ENCODE results near the gene THADA. TPM values are rescaled to one million over a fixed set of nuclear protein-coding genes. Genes with fewer than 3 reads are reported as not detected.

The THADA gene
- polyA plus RNA-seq, 1 experiment: 21.6 TPM

DNA sequence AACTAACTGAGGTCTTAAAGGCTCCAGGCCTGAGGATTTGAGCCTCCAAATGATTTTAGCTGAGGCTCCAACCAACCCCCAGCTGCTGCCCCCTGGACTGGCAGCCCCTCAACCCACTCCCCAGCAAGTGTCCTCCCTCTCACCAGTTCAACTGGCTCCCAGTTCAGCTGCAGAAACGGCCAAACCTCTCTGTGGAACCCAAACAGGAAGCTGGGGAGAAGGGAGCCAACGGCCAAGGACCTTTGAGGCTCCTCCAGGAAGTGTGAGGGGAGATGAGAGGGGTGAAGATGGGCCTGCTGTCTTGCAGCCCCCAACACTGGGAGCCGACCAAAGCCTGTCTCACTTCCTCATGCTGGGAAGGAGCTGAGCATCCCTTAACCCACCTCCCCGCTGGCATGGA lies 394.3 kb downstream of the THADA start:
- Histone ChIP-seq H3K36me3 (ENCODE audit: control insufficient read depth, insufficient read depth, low read length) (no peaks in the 10 kb centered on the region), H3K27me3 (ENCODE audit: control insufficient read depth, insufficient read depth, low read length) (no peaks in the 10 kb centered on the region), H3K4me3 (ENCODE audit: low read depth, low read length) (no peak overlapping the region)
- ChIA-PET POLR2A (no interaction called here), CTCF (no interaction called here)
- TF ChIP-seq, protein P1, sequence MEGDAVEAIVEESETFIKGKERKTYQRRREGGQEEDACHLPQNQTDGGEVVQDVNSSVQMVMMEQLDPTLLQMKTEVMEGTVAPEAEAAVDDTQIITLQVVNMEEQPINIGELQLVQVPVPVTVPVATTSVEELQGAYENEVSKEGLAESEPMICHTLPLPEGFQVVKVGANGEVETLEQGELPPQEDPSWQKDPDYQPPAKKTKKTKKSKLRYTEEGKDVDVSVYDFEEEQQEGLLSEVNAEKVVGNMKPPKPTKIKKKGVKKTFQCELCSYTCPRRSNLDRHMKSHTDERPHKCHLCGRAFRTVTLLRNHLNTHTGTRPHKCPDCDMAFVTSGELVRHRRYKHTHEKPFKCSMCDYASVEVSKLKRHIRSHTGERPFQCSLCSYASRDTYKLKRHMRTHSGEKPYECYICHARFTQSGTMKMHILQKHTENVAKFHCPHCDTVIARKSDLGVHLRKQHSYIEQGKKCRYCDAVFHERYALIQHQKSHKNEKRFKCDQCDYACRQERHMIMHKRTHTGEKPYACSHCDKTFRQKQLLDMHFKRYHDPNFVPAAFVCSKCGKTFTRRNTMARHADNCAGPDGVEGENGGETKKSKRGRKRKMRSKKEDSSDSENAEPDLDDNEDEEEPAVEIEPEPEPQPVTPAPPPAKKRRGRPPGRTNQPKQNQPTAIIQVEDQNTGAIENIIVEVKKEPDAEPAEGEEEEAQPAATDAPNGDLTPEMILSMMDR (IDR thresholded peaks at IDR 0.05; ENCODE audit: insufficient read depth, low read depth, low read length): no peak
- no peak for DNase-seq (ENCODE audit: low read depth)

DNA sequence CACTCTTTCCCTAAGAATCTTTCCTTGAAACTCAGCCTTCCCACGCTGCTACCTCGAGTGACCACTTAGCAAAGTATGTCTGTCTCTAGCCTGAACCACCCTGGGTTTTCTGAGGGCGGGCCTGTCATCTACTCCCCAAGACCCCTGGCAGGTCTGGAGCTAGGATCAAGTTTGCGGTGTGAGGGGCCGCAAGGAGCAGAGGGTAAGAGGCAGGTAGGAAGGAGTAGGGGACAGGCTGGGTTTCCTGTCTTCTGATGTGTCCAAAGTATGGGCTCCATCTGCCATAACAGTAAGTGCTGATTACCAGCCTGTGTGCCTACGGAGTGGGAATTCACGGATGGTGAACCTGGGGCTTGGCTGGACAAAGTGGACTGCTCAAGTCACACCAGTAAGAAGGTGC lies 394.8 kb downstream of the THADA start:
- ChIA-PET CTCF (no interaction called here), POLR2A (no interaction called here)
- H3K27me3 ChIP-seq (ENCODE audit: control insufficient read depth, insufficient read depth, low read length): no peaks in the 10 kb centered on the region
- no peak overlapping the region for H3K4me3 ChIP-seq (ENCODE audit: low read depth, low read length)
- DNase-seq (ENCODE audit: low read depth): no peak
- TF ChIP-seq, protein P1 (IDR thresholded peaks at IDR 0.05; ENCODE audit: insufficient read depth, low read depth, low read length): no peak
- no peaks in the 10 kb centered on the region for H3K36me3 ChIP-seq (ENCODE audit: control insufficient read depth, insufficient read depth, low read length)

DNA sequence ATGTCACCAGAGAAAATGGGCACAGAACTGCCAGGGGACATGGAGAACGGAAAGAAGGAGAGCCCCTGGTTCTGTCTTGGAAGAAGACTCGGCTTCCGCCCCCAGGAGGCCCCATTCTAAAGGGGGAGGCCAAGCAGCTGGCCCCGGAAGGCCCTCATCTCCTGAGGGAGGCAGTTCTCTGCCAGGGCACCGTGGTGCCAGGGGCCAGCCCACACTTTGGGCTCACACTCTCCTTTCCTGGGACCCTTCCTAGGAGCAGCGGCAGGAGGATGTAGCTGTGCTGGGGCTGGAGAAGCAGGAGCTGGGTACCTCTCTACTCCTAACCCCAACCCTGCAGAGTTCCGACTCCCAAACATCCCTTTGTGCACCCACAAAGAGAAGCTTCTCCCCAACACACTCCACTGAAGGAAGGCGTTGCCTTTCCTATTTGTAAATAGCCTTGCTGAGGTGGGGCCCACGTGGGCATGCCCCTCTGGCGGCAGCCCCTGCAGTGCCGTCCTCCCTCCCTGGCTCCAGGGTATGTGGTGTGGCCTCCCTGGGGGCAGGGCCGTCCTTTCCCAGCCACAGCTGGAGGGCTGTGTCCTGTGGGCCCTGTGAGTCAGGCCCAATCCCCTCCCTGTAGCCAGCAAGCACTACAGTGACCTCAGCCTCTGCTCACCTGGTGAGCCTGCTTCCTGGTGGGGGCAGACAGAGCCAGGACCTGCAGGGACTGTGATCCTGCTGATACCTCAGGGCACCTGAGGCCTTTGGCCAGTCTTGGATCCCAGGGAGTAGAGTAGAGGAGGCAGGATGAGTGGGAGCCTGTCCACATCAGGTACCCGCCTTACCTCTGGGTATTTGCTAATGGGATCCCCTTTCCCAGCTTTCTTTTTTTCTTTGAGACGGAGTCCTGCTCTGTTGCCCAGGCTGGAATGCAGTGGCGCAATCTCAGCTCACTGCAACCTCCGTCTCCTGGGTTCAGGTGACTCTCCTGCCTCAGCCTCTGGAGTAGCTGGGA lies 396.0 kb downstream of the THADA start:
- ChIA-PET CTCF (no interaction called here), POLR2A (no interaction called here)
- TF ChIP-seq, protein P1 (IDR thresholded peaks at IDR 0.05; ENCODE audit: insufficient read depth, low read depth, low read length): no peak
- no peaks in the 10 kb centered on the region for H3K36me3 ChIP-seq (ENCODE audit: control insufficient read depth, insufficient read depth, low read length)
- H3K27me3 ChIP-seq (ENCODE audit: control insufficient read depth, insufficient read depth, low read length): no peaks in the 10 kb centered on the region
- no peak overlapping the region for H3K4me3 ChIP-seq (ENCODE audit: low read depth, low read length)
- DNase-seq (ENCODE audit: low read depth): no peak

DNA sequence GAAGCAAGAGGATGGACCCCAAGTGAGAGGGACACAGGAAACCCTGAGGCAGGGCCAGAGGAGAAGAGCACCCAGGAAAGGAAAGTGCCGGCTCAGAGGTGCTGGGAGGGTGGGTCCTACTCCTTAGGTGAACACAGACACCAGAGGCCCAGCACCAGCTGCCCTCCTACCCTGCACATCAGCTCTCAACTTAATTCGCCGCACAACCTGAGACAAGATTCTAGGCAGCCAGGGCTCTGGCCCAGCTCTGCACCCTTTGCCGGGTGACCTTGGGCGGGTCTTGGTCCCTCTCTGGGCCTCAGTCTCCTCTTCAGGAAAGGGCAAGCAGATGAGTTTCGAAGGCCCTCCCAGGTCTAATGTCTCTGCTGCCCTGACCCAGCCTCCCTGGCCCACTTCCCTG lies 397.6 kb downstream of the THADA start:
- H3K4me3 ChIP-seq (ENCODE audit: low read depth, low read length): no peak overlapping the region
- DNase-seq (ENCODE audit: low read depth): no peak
- CTCF ChIA-PET: no interaction called here
- POLR2A ChIA-PET: no interaction called here
- H3K36me3 ChIP-seq (ENCODE audit: control insufficient read depth, insufficient read depth, low read length): no peaks in the 10 kb centered on the region
- no peaks in the 10 kb centered on the region for H3K27me3 ChIP-seq (ENCODE audit: control insufficient read depth, insufficient read depth, low read length)
- TF ChIP-seq, protein P1 (IDR thresholded peaks at IDR 0.05; ENCODE audit: insufficient read depth, low read depth, low read length): no peak

DNA sequence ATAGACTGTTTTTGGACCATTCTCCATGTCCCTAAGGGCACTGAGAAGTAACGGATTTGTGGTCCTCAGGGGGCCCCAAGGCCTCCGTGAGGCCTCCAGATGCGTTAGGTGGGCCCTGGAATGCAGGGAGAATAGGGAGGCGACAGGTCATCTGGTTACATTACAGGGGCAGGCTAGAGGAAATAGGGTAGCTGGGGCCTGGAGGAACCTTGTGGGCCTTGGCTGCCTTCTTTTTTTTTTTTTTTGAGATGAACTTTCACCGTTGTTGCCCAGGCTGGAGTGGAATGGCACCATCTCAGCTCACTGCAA lies 398.3 kb downstream of the THADA start:
- no peak for DNase-seq (ENCODE audit: low read depth)
- H3K36me3 ChIP-seq (ENCODE audit: control insufficient read depth, insufficient read depth, low read length): no peaks in the 10 kb centered on the region
- TF ChIP-seq, protein P1 (IDR thresholded peaks at IDR 0.05; ENCODE audit: insufficient read depth, low read depth, low read length): no peak
- POLR2A ChIA-PET: no interaction called here
- no peak overlapping the region for H3K4me3 ChIP-seq (ENCODE audit: low read depth, low read length)
- CTCF ChIA-PET: no interaction called here
- H3K27me3 ChIP-seq (ENCODE audit: control insufficient read depth, insufficient read depth, low read length): no peaks in the 10 kb centered on the region

Data from BJ (cell line).